Measurements from ENCODE around the gene GALNT2.

DNA sequence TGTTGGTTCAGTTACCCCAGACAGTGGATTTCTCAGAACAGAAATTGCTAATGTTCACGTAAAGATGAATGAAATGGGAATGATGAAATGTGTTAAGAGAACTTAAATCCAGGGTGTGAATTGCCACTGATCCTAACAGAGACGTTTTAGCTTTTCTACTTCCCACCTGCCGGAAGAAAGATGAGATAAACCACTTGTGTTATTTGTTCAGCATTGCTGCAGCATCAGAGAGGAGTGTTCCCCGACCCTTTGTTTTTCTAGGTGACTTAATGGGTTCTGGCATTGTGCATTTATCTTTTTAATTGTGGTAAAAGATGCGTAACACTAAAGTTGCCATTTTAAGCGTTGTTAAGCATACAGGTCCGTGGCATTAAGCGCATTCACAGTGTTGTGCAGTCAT, 122.3 kb downstream of the GALNT2 start:
- TF ChIP-seq, protein P1, sequence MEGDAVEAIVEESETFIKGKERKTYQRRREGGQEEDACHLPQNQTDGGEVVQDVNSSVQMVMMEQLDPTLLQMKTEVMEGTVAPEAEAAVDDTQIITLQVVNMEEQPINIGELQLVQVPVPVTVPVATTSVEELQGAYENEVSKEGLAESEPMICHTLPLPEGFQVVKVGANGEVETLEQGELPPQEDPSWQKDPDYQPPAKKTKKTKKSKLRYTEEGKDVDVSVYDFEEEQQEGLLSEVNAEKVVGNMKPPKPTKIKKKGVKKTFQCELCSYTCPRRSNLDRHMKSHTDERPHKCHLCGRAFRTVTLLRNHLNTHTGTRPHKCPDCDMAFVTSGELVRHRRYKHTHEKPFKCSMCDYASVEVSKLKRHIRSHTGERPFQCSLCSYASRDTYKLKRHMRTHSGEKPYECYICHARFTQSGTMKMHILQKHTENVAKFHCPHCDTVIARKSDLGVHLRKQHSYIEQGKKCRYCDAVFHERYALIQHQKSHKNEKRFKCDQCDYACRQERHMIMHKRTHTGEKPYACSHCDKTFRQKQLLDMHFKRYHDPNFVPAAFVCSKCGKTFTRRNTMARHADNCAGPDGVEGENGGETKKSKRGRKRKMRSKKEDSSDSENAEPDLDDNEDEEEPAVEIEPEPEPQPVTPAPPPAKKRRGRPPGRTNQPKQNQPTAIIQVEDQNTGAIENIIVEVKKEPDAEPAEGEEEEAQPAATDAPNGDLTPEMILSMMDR (IDR thresholded peaks at IDR 0.05), result no peak
- TF ChIP-seq EP300 (IDR thresholded peaks at IDR 0.05; ENCODE audit: borderline replicate concordance in 1 of 2, low read depth in 1 of 2, low read length in 1 of 2) (no peak), POLR2AphosphoS5 (IDR thresholded peaks at IDR 0.05; ENCODE audit: low read depth, low read length) (no peak), NFIC (IDR thresholded peaks at IDR 0.05; ENCODE audit: borderline replicate concordance) (no peak), GABPA (IDR thresholded peaks at IDR 0.05; ENCODE audit: low read depth) (no peak)
- TF ChIP-seq, protein P2, sequence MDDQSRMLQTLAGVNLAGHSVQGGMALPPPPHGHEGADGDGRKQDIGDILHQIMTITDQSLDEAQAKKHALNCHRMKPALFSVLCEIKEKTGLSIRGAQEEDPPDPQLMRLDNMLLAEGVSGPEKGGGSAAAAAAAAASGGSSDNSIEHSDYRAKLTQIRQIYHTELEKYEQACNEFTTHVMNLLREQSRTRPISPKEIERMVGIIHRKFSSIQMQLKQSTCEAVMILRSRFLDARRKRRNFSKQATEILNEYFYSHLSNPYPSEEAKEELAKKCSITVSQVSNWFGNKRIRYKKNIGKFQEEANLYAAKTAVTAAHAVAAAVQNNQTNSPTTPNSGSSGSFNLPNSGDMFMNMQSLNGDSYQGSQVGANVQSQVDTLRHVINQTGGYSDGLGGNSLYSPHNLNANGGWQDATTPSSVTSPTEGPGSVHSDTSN (IDR thresholded peaks at IDR 0.05), result no peak
